Transverse colon (tissue), 4 donors: ENCODE results near the gene LDHD. TPM values are rescaled to one million over a fixed set of nuclear protein-coding genes. Genes with fewer than 3 reads are reported as not detected.

Experiments
- DNase-seq: peaks from one replicate; pipeline ENCODE4 v3.0.0-alpha.2; 2019
- H3K27ac ChIP-seq, 4 donors: fragments of 200-600 bp; sonication (generic); 2 replicates each; pipeline ENCODE4 v1.5.1; 2016 to 2018; ENCODE audit warnings: inconsistent platforms in 4 of 4
- H3K27me3 ChIP-seq: fragments of 200-600 bp; sonication (generic); 2 replicates; pipeline ENCODE4 v1.5.1; 2017; ENCODE audit warnings: inconsistent platforms
- H3K36me3 ChIP-seq, 4 donors: fragments of 200-600 bp; sonication (generic); 2 replicates each; pipeline ENCODE4 v1.5.1; 2017 to 2019; ENCODE audit warnings: inconsistent platforms in 4 of 4
- H3K4me1 ChIP-seq, 4 donors: fragments of 200-600 bp; sonication (generic); 2 replicates each; pipeline ENCODE4 v1.5.1; 2017 to 2020; ENCODE audit warnings: inconsistent platforms in 4 of 4
- H3K4me3 ChIP-seq, 4 donors: fragments of 200-600 bp; sonication (generic); 1 replicate in 1 of 4; 2 replicates in 3 of 4; pipeline versions ENCODE4 v1.5.1 to v1.6.1; 2017 to 2019; ENCODE audit warnings: inconsistent platforms in 4 of 4
- H3K9me3 ChIP-seq, 2 donors: fragments of 200-600 bp; sonication (generic); 2 replicates each; pipeline ENCODE4 v1.5.1; 2017 to 2019; ENCODE audit warnings: inconsistent platforms in 2 of 2
- EP300 ChIP-seq: sonication (generic); formaldehyde crosslinking; IDR thresholded peaks from one replicate; pipeline ENCODE4 v1.6.1; 2017; ENCODE audit warnings: antibody characterized with exemption, low read depth
- POLR2A ChIP-seq: fragments of 450-650 bp; IDR thresholded peaks from one replicate; pipeline ENCODE4 v1.6.1; 2016; ENCODE audit warnings: antibody characterized with exemption, mild to moderate bottlenecking, moderate library complexity
- POLR2AphosphoS5 ChIP-seq, 3 donors: sonication (generic); formaldehyde crosslinking; IDR thresholded peaks; one replicate each; pipeline ENCODE4 v1.6.1; 2016; ENCODE audit warnings: antibody characterized with exemption in 3 of 3
- WGBS, 2 donors: methylation state at CpG; one replicate each; pipeline ENCODE4 v1.1.5; 2018; ENCODE audit warnings: low coverage in 1 of 2; 5-methylcytosine and 5-hydroxymethylcytosine counted together
- in situ Hi-C, 4 donors: fragments of 200-750 bp; cut with MboI; loops; one replicate each; pipeline versions ENCODE4 v1.15.0 to v1.15.1; 2017; ENCODE audit warnings: low sequenced_read_pairs in 3 of 4, low pct_ligation_motif_present in 1 of 4, low pct_unique_long_range_greater_than_20kb in 1 of 4
- intact Hi-C: fragments of 100-400 bp; cut with DNase I; formaldehyde crosslinking; loops from one replicate; pipeline ENCODE4 v1.15.1; 2023; ENCODE audit warnings: low total_unique reads
- total RNA-seq, 4 donors: library from RNA; depleted of rRNA; stranded (reverse); fragments of >200 nt; gene quantifications; one replicate each; pipeline ENCODE4 v1.1.0, GENCODE V29; 2016
- TF ChIP-seq, protein P1 (sequence below), 5 experiments: fragments of 200-600 bp in 3 of 5; fragments of 450-650 bp in 2 of 5; sonication (generic) in 3 of 5; IDR thresholded peaks; 1 replicate in 2 of 5; 2 replicates in 3 of 5; pipeline ENCODE4 v1.5.1; 2016 to 2017; ENCODE audit warnings: antibody characterized with exemption in 5 of 5, inconsistent platforms in 3 of 5, mild to moderate bottlenecking in 2 of 5, moderate library complexity in 1 of 5

The LDHD gene
- total RNA-seq, 4 donors from 2014 or later, result 38.4 to 198 (median 104) TPM

- H3K27ac ChIP-seq, result peak overlapping the region in 1 of 4 donors; percentile 58
- in situ Hi-C loops, result no loop called here
- DNase-seq, result no peak
- no peaks in the 10 kb centered on the region for H3K36me3 ChIP-seq
- no peaks in the 10 kb centered on the region for H3K27me3 ChIP-seq
- no peaks in the 10 kb centered on the region for H3K9me3 ChIP-seq
- 85% methylated on average over 15 of the region's 15 CpGs; no CpG with 5 or more reads in 1 of the 2 donors for WGBS, 2 donors
- TF ChIP-seq POLR2AphosphoS5 (IDR thresholded peaks at IDR 0.05) (no peak), POLR2A (no peak), EP300 (no peak)
- TF ChIP-seq, protein P1, sequence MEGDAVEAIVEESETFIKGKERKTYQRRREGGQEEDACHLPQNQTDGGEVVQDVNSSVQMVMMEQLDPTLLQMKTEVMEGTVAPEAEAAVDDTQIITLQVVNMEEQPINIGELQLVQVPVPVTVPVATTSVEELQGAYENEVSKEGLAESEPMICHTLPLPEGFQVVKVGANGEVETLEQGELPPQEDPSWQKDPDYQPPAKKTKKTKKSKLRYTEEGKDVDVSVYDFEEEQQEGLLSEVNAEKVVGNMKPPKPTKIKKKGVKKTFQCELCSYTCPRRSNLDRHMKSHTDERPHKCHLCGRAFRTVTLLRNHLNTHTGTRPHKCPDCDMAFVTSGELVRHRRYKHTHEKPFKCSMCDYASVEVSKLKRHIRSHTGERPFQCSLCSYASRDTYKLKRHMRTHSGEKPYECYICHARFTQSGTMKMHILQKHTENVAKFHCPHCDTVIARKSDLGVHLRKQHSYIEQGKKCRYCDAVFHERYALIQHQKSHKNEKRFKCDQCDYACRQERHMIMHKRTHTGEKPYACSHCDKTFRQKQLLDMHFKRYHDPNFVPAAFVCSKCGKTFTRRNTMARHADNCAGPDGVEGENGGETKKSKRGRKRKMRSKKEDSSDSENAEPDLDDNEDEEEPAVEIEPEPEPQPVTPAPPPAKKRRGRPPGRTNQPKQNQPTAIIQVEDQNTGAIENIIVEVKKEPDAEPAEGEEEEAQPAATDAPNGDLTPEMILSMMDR (IDR thresholded peaks at IDR 0.05), result no peak
- intact Hi-C loops, result no loop called here
- H3K4me1 ChIP-seq, result peaks cover 15 to 45% (median 21%) of the 10 kb centered on the region in 4 donors
- no peak overlapping the region for H3K4me3 ChIP-seq
These were observed 18.4 kb downstream of the LDHD start for GRCh38 chr16:75097941-75098901.

- no peak overlapping the region for H3K4me3 ChIP-seq
- no peak for DNase-seq
- H3K4me1 ChIP-seq, result peaks cover 17 to 54% (median 25%) of the 10 kb centered on the region in 4 donors
- no peak for TF ChIP-seq POLR2A
- TF ChIP-seq, protein P1 (IDR thresholded peaks at IDR 0.05), result no peak
- no peak for TF ChIP-seq POLR2AphosphoS5 (IDR thresholded peaks at IDR 0.05)
- TF ChIP-seq EP300, result no peak
- in situ Hi-C loops (no loop called here), intact Hi-C loops (no loop called here)
- WGBS, 2 donors, result 89 to 92% methylated on average over 3 to 10 of the region's 10 CpGs
- H3K36me3 ChIP-seq, result no peaks in the 10 kb centered on the region
- H3K9me3 ChIP-seq, result no peaks in the 10 kb centered on the region
- peak overlapping the region in 2 of 4 donors; percentile 30 for H3K27ac ChIP-seq
- no peaks in the 10 kb centered on the region for H3K27me3 ChIP-seq
These were observed 19.3 kb downstream of the LDHD start for GRCh38 chr16:75097191-75097761.

DNA sequence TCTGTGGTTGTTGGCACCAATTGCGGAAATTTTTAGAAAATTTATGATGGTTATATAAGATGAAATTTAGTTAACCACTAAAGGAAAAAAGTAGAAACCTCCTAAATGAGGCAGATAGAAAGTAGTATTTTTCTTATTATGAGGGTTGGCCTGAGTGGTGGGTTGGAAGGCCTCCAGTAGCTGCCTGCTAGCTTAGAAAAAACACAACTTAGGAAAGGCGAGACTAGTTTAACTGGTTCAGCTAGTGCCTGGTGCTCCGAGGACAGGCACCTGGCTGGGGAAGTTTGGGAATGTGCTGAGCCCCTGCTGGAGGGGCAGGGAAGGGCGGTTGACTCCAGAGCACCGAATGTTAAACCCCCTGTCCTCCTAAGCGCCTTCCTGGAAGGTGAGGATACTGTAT is 19.9 kb downstream of the LDHD start:
- intact Hi-C loops (no loop called here), in situ Hi-C loops (no loop called here)
- TF ChIP-seq, protein P1 (IDR thresholded peaks at IDR 0.05), result peak in 4 of 5 experiments; percentile 20 to 52 (median 28)
- TF ChIP-seq EP300, result no peak
- DNase-seq, result peak; percentile 44
- Histone ChIP-seq H3K4me3 (no peak overlapping the region), H3K4me1 (peaks cover 17 to 60% (median 27%) of the 10 kb centered on the region in 4 donors), H3K36me3 (no peaks in the 10 kb centered on the region), H3K9me3 (no peaks in the 10 kb centered on the region), H3K27ac (peak overlapping the region in 2 of 4 donors; percentile 30), H3K27me3 (no peaks in the 10 kb centered on the region)
- 37 to 53% methylated on average over 3 to 6 of the region's 6 CpGs for WGBS, 2 donors

- Histone ChIP-seq H3K4me3 (no peak overlapping the region), H3K9me3 (no peaks in the 10 kb centered on the region), H3K27ac (no peak overlapping the region), H3K36me3 (no peaks in the 10 kb centered on the region), H3K4me1 (peaks cover 16 to 67% (median 28%) of the 10 kb centered on the region in 4 donors), H3K27me3 (no peaks in the 10 kb centered on the region)
- TF ChIP-seq POLR2AphosphoS5 (IDR thresholded peaks at IDR 0.05) (no peak), POLR2A (no peak), EP300 (no peak)
- TF ChIP-seq, protein P1 (IDR thresholded peaks at IDR 0.05), result no peak
- DNase-seq, result no peak
- 95% methylated on average over 14 of the region's 14 CpGs; no CpG with 5 or more reads in 1 of the 2 donors for WGBS, 2 donors
- intact Hi-C loops, result no loop called here
- in situ Hi-C loops, result no loop called here
These were observed 21.4 kb downstream of the LDHD start for GRCh38 chr16:75095204-75095621.
